ENCODE data around the gene CMTM4. TPM values are rescaled to one million over a fixed set of nuclear protein-coding genes. Genes with fewer than 3 reads are reported as not detected.
"Not testable (repeated sequence)": the region's sequence is repeated elsewhere in the genome, so short reads cannot be mapped to it uniquely, and the experiment has no call there.

Gene CMTM4
- total and polyA plus RNA-seq, 9 donors = 7.5 to 15.5 (median 10.0) TPM

DNA sequence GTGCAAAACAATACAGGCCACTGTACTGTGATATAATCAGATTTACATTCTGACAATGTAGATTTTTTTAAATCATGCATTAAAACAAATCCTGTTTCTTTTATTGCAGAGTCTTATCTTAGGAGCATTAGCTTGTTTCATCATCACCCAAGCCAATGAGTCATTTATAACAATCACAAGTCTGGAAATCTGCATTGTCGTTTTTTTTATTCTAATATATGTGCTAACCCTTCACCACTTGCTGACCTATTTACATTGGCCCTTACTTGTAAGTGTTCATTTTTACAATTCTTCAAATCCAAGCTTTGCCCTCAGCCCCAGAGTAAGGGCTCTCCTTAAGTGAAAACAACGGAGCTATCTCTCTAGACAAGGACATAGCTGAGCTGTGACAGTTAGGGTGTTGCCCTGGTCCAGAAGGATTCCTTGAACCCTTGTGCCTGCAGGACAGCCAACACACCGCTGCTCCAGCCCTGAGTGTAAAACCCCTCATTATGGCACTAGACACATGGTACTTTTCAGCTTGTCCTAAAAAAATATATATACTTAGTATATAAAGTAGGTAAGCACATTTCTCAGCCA lies 126.6 kb downstream of the CMTM4 start:
- no CpG with 5 or more reads among the region's 3 CpGs for WGBS (ENCODE audit: insufficient coverage)
- Histone ChIP-seq H3K27ac (ENCODE audit: low read length) (no peak overlapping the region), H3K4me3 (ENCODE audit: low read length) (no peak overlapping the region), H3K4me1 (ENCODE audit: control insufficient read depth, insufficient read depth, low read length) (no peaks in the 10 kb centered on the region), H3K27me3 (ENCODE audit: control insufficient read depth, insufficient read depth, low read length) (no peaks in the 10 kb centered on the region), H3K9me3 (replicated peaks; ENCODE audit: control insufficient read depth, low read depth, low read length) (no peaks in the 10 kb centered on the region), H3K36me3 (ENCODE audit: control insufficient read depth, insufficient read depth, low read length) (peaks cover 31% of the 10 kb centered on the region)
- no peak for DNase-seq

DNA sequence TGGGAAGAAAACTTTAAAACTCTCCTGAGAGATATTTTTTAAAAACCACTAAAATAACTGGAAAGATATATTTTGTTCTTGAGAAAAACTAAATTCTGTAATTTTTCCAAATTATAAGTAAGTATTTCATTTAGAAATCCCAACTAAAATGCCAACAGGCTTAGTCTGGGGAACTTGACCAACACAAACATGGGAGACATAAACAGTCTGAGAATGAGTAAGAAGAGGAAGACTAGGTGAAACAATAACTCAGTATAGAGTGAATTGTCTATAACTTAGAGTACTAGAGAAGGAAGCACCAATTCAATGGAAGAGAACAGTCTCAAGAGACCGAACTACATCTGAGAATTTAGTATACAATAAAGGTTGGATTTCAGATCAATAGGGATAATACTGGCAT lies 127.4 kb downstream of the CMTM4 start:
- peaks cover 34% of the 10 kb centered on the region for H3K36me3 ChIP-seq (ENCODE audit: control insufficient read depth, insufficient read depth, low read length)
- no peaks in the 10 kb centered on the region for H3K27me3 ChIP-seq (ENCODE audit: control insufficient read depth, insufficient read depth, low read length)
- H3K4me1 ChIP-seq (ENCODE audit: control insufficient read depth, insufficient read depth, low read length) = no peaks in the 10 kb centered on the region
- H3K4me3 ChIP-seq (ENCODE audit: low read length) = no peak overlapping the region
- H3K9me3 ChIP-seq (replicated peaks; ENCODE audit: control insufficient read depth, low read depth, low read length) = no peaks in the 10 kb centered on the region
- no peak for DNase-seq
- WGBS (ENCODE audit: insufficient coverage) = no CpG with 5 or more reads among the region's 1 CpG
- H3K27ac ChIP-seq (ENCODE audit: low read length) = no peak overlapping the region

GRCh38 chr16:66568355-66568754 lies 128.2 kb downstream of the CMTM4 start:
- Histone ChIP-seq H3K9me3 (replicated peaks; ENCODE audit: control insufficient read depth, low read depth, low read length) (no peaks in the 10 kb centered on the region), H3K36me3 (ENCODE audit: control insufficient read depth, insufficient read depth, low read length) (peaks cover 34% of the 10 kb centered on the region), H3K27ac (ENCODE audit: low read length) (no peak overlapping the region), H3K27me3 (ENCODE audit: control insufficient read depth, insufficient read depth, low read length) (no peaks in the 10 kb centered on the region), H3K4me1 (ENCODE audit: control insufficient read depth, insufficient read depth, low read length) (no peaks in the 10 kb centered on the region), H3K4me3 (ENCODE audit: low read length) (no peak overlapping the region)
- 100% methylated on average over 1 of the region's 2 CpGs for WGBS (ENCODE audit: insufficient coverage)
- no peak for DNase-seq

DNA sequence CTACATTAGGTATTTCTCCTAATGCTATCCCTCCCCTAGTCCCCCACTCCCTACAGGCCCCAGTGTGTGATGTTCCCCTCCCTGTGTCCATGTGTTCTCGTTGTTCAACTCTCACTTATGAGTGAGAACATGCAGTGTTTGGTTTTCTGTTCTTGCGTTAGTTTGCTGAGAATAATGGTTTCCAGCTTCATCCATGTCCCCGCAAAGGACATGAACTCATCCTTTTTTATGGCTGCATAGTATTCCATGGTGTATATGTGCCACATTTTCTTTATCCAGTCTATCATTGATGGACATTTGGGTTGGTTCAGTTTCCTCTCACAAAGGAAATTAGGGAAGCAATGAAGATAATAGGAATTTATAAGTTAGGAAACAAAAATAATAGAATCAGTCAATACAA lies 129.3 kb downstream of the CMTM4 start:
- H3K36me3 ChIP-seq (ENCODE audit: control insufficient read depth, insufficient read depth, low read length) = peaks cover 34% of the 10 kb centered on the region
- H3K4me1 ChIP-seq (ENCODE audit: control insufficient read depth, insufficient read depth, low read length); DNase-seq; H3K27me3 ChIP-seq (ENCODE audit: control insufficient read depth, insufficient read depth, low read length); H3K27ac ChIP-seq (ENCODE audit: low read length); H3K4me3 ChIP-seq (ENCODE audit: low read length); H3K9me3 ChIP-seq (replicated peaks; ENCODE audit: control insufficient read depth, low read depth, low read length): not testable (repeated sequence)
- WGBS (ENCODE audit: insufficient coverage) = no CpG with 5 or more reads among the region's 3 CpGs

DNA sequence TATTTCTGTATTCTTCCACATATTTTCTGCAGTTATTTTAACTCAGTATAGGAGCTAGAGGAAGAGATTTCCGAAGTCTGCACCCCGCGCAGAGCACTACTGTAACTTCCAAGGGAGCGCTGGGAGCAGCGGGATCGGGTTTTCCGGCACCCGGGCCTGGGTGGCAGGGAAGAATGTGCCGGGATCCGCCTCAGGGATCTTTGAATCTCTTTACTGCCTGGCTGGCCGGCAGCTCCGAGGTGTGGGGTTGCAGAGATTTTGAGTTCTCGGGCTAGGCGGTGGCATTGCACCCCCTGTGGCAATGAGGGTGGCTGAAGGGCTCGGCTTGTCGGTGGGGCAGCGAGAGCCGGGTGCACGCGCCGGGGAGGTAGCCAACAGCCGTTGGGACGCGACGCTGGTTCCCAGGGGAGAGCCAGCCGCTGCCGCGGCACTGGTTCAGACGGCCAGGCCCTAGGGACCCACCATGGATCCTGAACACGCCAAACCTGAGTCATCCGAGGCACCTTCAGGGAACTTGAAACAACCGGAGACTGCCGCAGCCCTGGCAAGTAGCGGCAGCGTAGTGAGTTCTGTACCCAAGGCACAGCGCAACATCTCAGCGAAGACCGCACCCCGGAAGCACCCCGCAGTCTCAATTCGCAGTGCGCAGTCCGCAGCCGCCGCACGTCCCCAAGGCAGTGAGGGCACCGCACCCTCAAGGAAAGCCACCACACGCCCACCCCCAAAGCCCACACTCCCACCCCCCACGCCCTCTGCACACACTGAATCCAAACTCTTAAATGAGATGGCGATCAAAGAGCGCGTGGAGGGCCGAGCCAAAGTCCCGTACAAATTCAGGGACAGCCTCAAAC lies 130.3 kb downstream of the CMTM4 start, which contains the start of gene CMTM1:
CMTM1 (plus strand) TSS at position 389 of the 851 bp plus-strand sequence; CDS start at position 464, 75 bp downstream.
- 80% methylated on average over 48 of the region's 54 CpGs for WGBS (ENCODE audit: insufficient coverage)

More for the DNA sequence above, 130.3 kb downstream of the CMTM4 start, which contains the start of gene CMTM1:
- Histone ChIP-seq H3K4me1 (ENCODE audit: control insufficient read depth, insufficient read depth, low read length) (no peaks in the 10 kb centered on the region), H3K27ac (ENCODE audit: low read length) (no peak within 1 kb of the TSS), H3K9me3 (replicated peaks; ENCODE audit: control insufficient read depth, low read depth, low read length) (no peaks in the 10 kb centered on the region), H3K36me3 (ENCODE audit: control insufficient read depth, insufficient read depth, low read length) (peaks cover 33% of the 10 kb centered on the region), H3K4me3 (ENCODE audit: low read length) (no peak within 1 kb of the TSS), H3K27me3 (ENCODE audit: control insufficient read depth, insufficient read depth, low read length) (no peaks in the 10 kb centered on the region)
- DNase-seq = no peak

Other genes with a start within 250 kb of the CMTM4 start
- gene TK2, start 146.6 kb downstream of the CMTM4 start, total RNA-seq = 18.8 TPM
- gene TK2, start 146.6 kb downstream of the CMTM4 start, polyA plus RNA-seq (ENCODE audit: insufficient read depth in 1 of 8, insufficient read length in 8 of 8, low replicate concordance in 1 of 8) = 10 to 100 TPM; 13.6 to 17.0 (median 15.0) TPM
- gene CKLF, start 144.2 kb downstream of the CMTM4 start, total RNA-seq = 46.6 TPM
- 10 to 100 TPM; 21.9 to 42.5 (median 29.6) TPM for gene CKLF, start 144.2 kb downstream of the CMTM4 start, polyA plus RNA-seq (ENCODE audit: insufficient read depth in 1 of 8, insufficient read length in 8 of 8, low replicate concordance in 1 of 8)
- 6.6 TPM for gene CMTM1, start 130.3 kb downstream of the CMTM4 start, total RNA-seq
- gene CMTM1, start 130.3 kb downstream of the CMTM4 start, polyA plus RNA-seq (ENCODE audit: insufficient read depth in 1 of 8, insufficient read length in 8 of 8, low replicate concordance in 1 of 8) = 1 to 10 TPM; 4.2 to 9.7 (median 6.6) TPM
- 0.35 TPM for gene CMTM2, start 117.3 kb downstream of the CMTM4 start, total RNA-seq
- gene CMTM2, start 117.3 kb downstream of the CMTM4 start, polyA plus RNA-seq (ENCODE audit: insufficient read depth in 1 of 8, insufficient read length in 8 of 8, low replicate concordance in 1 of 8) = under 1 TPM; 0.25 to 0.68 (median 0.47) TPM
- 19.0 TPM for gene CMTM3, start 92.0 kb downstream of the CMTM4 start, total RNA-seq
- 10 to 100 TPM; 52.8 to 82.7 (median 68.4) TPM for gene CMTM3, start 92.0 kb downstream of the CMTM4 start, polyA plus RNA-seq (ENCODE audit: insufficient read depth in 1 of 8, insufficient read length in 8 of 8, low replicate concordance in 1 of 8)
- 76.3 TPM for gene DYNC1LI2, start 54.9 kb upstream of the CMTM4 start, total RNA-seq
- 100 to 1,000 TPM in 1 of 8 donors, 10 to 100 TPM in 7; 61.0 to 102 (median 78.8) TPM for gene DYNC1LI2, start 54.9 kb upstream of the CMTM4 start, polyA plus RNA-seq (ENCODE audit: insufficient read depth in 1 of 8, insufficient read length in 8 of 8, low replicate concordance in 1 of 8)
- gene TERB1, start 104.8 kb upstream of the CMTM4 start, total RNA-seq = not detected
- under 1 TPM in 3 of 8 donors, not detected in 5; 0.10 to 0.21 (median 0.11) TPM for gene TERB1, start 104.8 kb upstream of the CMTM4 start, polyA plus RNA-seq (ENCODE audit: insufficient read depth in 1 of 8, insufficient read length in 8 of 8, low replicate concordance in 1 of 8)
- gene NAE1, start 134.2 kb upstream of the CMTM4 start, total RNA-seq = 41.8 TPM
- gene NAE1, start 134.2 kb upstream of the CMTM4 start, polyA plus RNA-seq (ENCODE audit: insufficient read depth in 1 of 8, insufficient read length in 8 of 8, low replicate concordance in 1 of 8) = 10 to 100 TPM; 32.8 to 47.3 (median 40.1) TPM
- not detected for gene CA7, start 147.7 kb upstream of the CMTM4 start, total RNA-seq
- under 1 TPM in 1 of 8 donors, not detected in 7; 0.12 TPM for gene CA7, start 147.7 kb upstream of the CMTM4 start, polyA plus RNA-seq (ENCODE audit: insufficient read depth in 1 of 8, insufficient read length in 8 of 8, low replicate concordance in 1 of 8)
- 2.7 TPM for gene PDP2, start 183.8 kb upstream of the CMTM4 start, total RNA-seq
- 1 to 10 TPM; 1.9 to 2.6 (median 2.3) TPM for gene PDP2, start 183.8 kb upstream of the CMTM4 start, polyA plus RNA-seq (ENCODE audit: insufficient read depth in 1 of 8, insufficient read length in 8 of 8, low replicate concordance in 1 of 8)
- gene CDH16, start 222.1 kb upstream of the CMTM4 start, total RNA-seq = 0.04 TPM
- 1 to 10 TPM in 1 of 8 donors, under 1 TPM in 5, not detected in 2; 0.08 to 1.7 (median 0.13) TPM for gene CDH16, start 222.1 kb upstream of the CMTM4 start, polyA plus RNA-seq (ENCODE audit: insufficient read depth in 1 of 8, insufficient read length in 8 of 8, low replicate concordance in 1 of 8)
- 7.3 TPM for gene RRAD, start 228.8 kb upstream of the CMTM4 start, total RNA-seq
- gene RRAD, start 228.8 kb upstream of the CMTM4 start, polyA plus RNA-seq (ENCODE audit: insufficient read depth in 1 of 8, insufficient read length in 8 of 8, low replicate concordance in 1 of 8) = 10 to 100 TPM in 3 of 8 donors, 1 to 10 TPM in 5; 6.0 to 10.7 (median 9.1) TPM
- 115 TPM for gene CIAO2B, start 237.7 kb upstream of the CMTM4 start, total RNA-seq
- gene CIAO2B, start 237.7 kb upstream of the CMTM4 start, polyA plus RNA-seq (ENCODE audit: insufficient read depth in 1 of 8, insufficient read length in 8 of 8, low replicate concordance in 1 of 8) = 100 to 1,000 TPM in 1 of 8 donors, 10 to 100 TPM in 7; 89.1 to 111 (median 94.2) TPM
- 26.1 TPM for gene CES2, start 238.8 kb upstream of the CMTM4 start, total RNA-seq
- gene CES2, start 238.8 kb upstream of the CMTM4 start, polyA plus RNA-seq (ENCODE audit: insufficient read depth in 1 of 8, insufficient read length in 8 of 8, low replicate concordance in 1 of 8) = 10 to 100 TPM; 27.2 to 36.2 (median 31.4) TPM

Data from muscle of leg (tissue), 11 donors.